Activated naive CD8-positive, alpha-beta T cell treated with anti-CD3 and anti-CD28 coated beads, Interleukin-2, amount 10 ng/mL, durations not matched to agents 7 days and 5 days (primary cell): ENCODE measurements around the gene C2CD4D. TPM values are rescaled to one million over a fixed set of nuclear protein-coding genes. Genes with fewer than 3 reads are reported as not detected.

Experiments used
- ATAC-seq: fragments of 150-1000 bp; cut with Tn5 transposase; one replicate; pipeline ENCODE4 v1.10.0; 2021; ENCODE audit warnings: low read depth, moderate library complexity
- POLR2A ChIA-PET: fragments of 350-600 bp; sonication (Branson Sonifier 250); formaldehyde crosslinking; loops from one replicate; lab custom pipeline; 2021; ENCODE audit warnings: antibody characterized with exemption; lab: Charles Lee
- DNase-seq: peaks from one replicate; pipeline ENCODE4 v3.0.0; 2021
- H3K27ac Mint-ChIP-seq: one replicate; pipeline ENCODE4 v1.8.0; 2022; ENCODE audit warnings: mild to moderate bottlenecking, mixed read lengths
- H3K27me3 Mint-ChIP-seq: one replicate; pipeline ENCODE4 v1.8.0; 2022; ENCODE audit warnings: mild to moderate bottlenecking, moderate library complexity, mixed read lengths
- H3K36me3 Mint-ChIP-seq: one replicate; pipeline ENCODE4 v1.8.0; 2021; ENCODE audit warnings: mild to moderate bottlenecking, mixed read lengths
- H3K4me1 Mint-ChIP-seq: one replicate; pipeline ENCODE4 v1.8.0; 2021; ENCODE audit warnings: mixed read lengths
- H3K4me3 Mint-ChIP-seq: one replicate; pipeline ENCODE4 v1.8.0; 2022; ENCODE audit warnings: mild to moderate bottlenecking, moderate library complexity, mixed read lengths
- H3K9me3 Mint-ChIP-seq: one replicate; pipeline ENCODE4 v1.8.0; 2021; ENCODE audit warnings: mixed read lengths
- total RNA-seq, 2 experiments: library from RNA; stranded (reverse); gene quantifications; one replicate each; pipeline ENCODE4 v1.2.3, GENCODE V29; 2021

The C2CD4D gene
- total RNA-seq, 2 experiments from 2014 or later, result 0.17 TPM; not detected in 1

DNA sequence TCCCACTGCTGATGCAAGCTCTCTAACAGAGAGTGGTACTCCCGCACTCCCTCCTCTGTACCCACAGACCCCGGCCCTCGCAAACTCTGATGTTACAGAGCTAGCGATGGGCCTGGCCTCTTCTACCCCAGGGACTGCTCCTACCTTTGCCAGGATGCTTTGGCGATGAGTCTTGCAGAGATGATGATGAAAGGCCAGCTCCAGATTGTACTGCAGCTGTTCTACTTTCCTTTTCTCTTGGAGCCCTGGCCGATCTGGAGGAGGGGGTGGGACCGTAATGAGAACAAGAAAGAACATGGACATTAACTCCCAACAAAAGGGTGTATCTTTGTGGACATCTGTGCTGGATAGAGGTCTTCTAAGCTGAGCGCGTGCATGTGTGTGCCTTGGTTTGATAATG is 28.4 kb downstream of the C2CD4D start:
- H3K4me1 Mint-ChIP-seq, result peaks cover 16% of the 10 kb centered on the region
- H3K4me3 Mint-ChIP-seq, result no peak overlapping the region
- POLR2A ChIA-PET, result no interaction called here
- DNase-seq (no peak), ATAC-seq (no peak)
- H3K9me3 Mint-ChIP-seq, result no peaks in the 10 kb centered on the region
- peaks cover 18% of the 10 kb centered on the region for H3K27me3 Mint-ChIP-seq
- H3K27ac Mint-ChIP-seq, result no peak overlapping the region
- no peaks in the 10 kb centered on the region for H3K36me3 Mint-ChIP-seq

DNA sequence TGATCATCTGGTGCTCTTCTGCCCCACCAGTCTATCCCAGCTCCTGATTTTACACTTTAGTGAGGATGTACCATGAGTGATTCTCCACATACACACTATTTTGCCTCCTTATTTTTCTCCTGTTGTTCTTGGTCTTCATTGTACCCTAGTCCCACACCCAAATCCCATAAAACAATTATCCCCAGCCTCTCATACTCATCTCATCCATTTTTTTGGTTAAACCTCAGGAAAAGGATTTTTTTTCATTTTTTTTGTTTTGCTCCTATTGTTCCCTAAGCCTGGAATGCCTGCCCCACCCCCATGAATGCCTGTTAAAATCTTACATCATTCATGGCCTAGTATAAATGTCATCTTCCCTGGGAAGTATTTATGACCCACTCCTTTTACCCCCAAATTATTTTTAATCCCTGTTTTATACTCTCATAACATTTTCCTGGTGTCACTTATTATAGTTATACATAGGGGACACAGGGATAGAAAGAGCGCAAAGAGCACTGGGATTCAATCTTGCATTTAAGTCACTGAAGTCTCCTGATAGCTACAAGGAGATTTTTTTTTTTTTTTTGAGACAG is 29.5 kb downstream of the C2CD4D start:
- Mint-ChIP-seq H3K27ac (no peak overlapping the region), H3K4me1 (peaks cover 6% of the 10 kb centered on the region), H3K36me3 (no peaks in the 10 kb centered on the region), H3K27me3 (peaks cover 17% of the 10 kb centered on the region), H3K4me3 (no peak overlapping the region), H3K9me3 (no peaks in the 10 kb centered on the region)
- POLR2A ChIA-PET, result no interaction called here
- ATAC-seq, result no peak
- DNase-seq, result no peak

DNA sequence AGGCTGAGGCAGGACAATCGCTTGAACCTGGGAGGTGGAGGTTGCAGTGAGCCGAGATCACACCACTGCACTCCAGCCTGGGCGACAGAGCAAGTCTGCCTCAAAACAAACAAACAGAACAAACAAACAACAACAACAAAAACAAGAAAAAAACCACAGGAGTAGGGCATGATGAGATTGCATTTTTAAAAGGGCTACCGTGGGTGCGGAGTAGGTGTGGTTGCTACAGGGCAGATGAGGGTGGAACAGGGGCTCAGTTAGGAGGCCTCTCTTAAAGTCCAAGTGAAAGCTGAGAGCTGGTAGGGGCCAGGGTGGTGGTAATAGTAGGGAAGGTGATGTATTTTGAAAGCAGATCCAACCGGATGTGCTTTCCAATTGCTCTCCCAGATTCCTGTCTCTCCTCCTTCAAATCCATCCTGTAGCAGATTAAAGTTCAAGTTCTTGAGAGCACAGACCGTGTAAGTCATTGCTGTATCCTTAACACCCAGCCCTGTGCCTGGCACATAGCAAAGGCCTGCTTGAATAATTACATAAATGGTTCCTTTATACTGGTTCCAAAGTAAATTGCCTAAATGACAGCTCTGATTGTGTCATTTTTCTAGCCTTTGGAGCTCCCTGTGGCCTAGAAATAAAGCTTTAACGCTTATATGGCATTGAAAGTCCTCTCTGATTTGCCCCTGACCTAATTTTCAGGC is 30.2 kb downstream of the C2CD4D start:
- Mint-ChIP-seq H3K27me3 (peaks cover 18% of the 10 kb centered on the region), H3K9me3 (no peaks in the 10 kb centered on the region), H3K27ac (no peak overlapping the region), H3K4me1 (peaks cover 6% of the 10 kb centered on the region), H3K4me3 (no peak overlapping the region), H3K36me3 (no peaks in the 10 kb centered on the region)
- ATAC-seq, result no peak
- DNase-seq, result no peak
- POLR2A ChIA-PET, result no interaction called here

DNA sequence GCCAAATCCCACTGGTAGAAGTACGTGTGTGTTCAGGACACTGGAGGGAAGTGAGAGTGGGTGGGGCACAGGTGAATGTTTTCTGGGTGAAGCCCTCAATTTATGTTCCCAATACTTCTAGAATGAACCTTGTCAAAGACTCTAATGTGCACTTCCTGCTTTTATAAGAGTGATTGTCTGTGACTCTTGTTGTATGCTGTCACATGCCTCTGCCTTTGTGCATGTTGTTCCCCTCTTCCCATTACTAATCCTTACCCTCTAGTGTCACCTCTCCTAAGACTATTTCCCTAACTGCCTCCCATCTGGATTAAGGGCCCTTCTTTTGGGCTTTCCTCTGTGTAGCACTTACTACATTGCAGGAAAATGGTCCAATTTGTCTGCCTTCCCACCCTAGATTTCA is 31.9 kb downstream of the C2CD4D start:
- ATAC-seq (no peak), DNase-seq (no peak)
- Mint-ChIP-seq H3K4me3 (no peak overlapping the region), H3K27me3 (peaks cover 18% of the 10 kb centered on the region), H3K9me3 (no peaks in the 10 kb centered on the region), H3K36me3 (no peaks in the 10 kb centered on the region), H3K4me1 (peaks cover 4% of the 10 kb centered on the region), H3K27ac (no peak overlapping the region)
- POLR2A ChIA-PET, result no interaction called here

DNA sequence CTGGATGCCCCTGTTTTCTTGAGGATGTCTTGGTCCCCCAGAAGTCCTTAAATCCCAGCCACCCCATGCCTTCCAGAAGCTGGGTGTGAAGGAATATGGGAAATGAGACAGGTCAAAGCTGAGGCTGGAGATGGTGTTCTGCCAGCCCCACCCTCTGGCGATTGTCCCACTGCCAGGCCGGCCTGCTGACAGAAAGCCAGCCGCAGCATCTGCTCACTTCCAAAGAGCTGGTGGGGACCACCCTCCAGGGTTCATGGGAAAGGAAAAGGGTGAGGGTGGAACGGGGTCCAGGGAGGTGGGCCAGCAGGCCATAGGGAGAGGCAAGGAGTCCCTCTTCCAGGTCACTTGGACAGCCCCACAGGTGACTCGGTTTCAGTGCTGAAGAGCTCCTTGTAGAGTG is 32.5 kb downstream of the C2CD4D start:
- Mint-ChIP-seq H3K27ac (no peak overlapping the region), H3K4me1 (peaks cover 2% of the 10 kb centered on the region), H3K27me3 (peaks cover 18% of the 10 kb centered on the region), H3K9me3 (no peaks in the 10 kb centered on the region), H3K4me3 (no peak overlapping the region), H3K36me3 (no peaks in the 10 kb centered on the region)
- POLR2A ChIA-PET, result interaction anchor here (1.1 kb wide), 1 partner anchor 8 kb away, joined by 3 read pairs; no protein-coding TSS in a partner anchor
- ATAC-seq, result no peak
- DNase-seq, result no peak

DNA sequence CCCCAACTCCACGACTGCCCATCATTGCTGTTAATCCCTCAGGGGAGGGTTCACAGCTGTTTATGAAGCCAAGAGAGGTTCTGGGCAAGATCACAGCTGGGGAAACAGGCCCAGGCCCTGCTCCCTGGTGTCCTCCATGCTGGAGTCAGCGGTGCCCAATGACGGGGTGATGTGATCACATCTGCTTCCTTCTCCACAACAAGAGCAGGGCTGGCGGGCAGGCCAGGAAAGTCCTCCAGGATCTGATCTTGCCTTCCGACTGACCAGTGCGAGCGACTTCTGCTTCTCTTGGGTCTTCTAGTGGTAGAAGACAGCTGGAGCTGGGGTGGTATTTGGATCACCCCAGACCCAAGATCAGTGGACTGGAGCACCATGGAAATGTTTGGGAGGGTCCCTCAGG is 33.5 kb downstream of the C2CD4D start:
- Mint-ChIP-seq H3K36me3 (no peaks in the 10 kb centered on the region), H3K27me3 (peaks cover 18% of the 10 kb centered on the region), H3K4me3 (no peak overlapping the region), H3K27ac (no peak overlapping the region), H3K4me1 (peaks cover 2% of the 10 kb centered on the region), H3K9me3 (no peaks in the 10 kb centered on the region)
- no peak for ATAC-seq
- POLR2A ChIA-PET, result interaction anchor here (1.1 kb wide), 1 partner anchor 9 kb away, joined by 3 read pairs; no protein-coding TSS in a partner anchor
- DNase-seq, result no peak

DNA sequence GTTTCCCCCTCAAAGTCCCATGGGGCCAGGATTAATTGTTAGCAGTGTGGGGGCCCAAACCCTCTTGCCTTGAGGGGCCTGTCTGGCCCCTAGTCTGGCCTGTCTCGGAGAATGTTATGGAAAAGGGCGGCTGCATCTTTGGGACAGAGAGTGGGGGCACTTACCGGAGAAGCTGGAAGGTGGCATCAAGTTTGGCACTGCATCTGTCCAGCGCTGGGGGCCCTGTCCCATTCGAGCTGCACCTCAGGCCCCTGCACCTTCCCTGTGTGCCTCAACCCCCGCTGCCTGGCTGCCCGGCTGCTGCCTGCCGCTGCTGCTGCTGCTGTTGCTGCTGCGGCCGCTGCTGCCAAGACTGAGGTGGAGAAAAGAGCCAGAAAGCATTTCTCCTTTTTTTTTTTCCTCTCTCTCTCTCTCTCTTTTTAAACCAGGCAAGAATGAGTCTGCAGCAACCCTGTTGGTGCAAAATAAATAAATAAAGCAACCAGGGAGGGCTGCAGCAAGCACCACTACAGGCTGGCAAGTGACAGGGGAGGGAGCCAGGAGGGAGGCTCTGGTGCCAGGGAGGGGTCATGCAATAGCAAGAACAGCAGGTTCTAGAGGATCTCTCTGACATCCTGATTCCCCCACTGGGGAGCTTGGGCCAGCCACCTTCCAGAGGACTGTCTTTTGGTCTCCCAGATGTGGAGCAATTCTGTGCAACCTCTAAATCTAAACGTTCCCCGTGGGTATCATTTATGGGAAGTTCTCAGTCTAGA is 34.4 kb downstream of the C2CD4D start, which contains the start of gene LINGO4:
LINGO4 (minus strand) TSS at position 354 of the 755 bp plus-strand sequence. CDS start 2,715 bp downstream, outside the sequence.
- Mint-ChIP-seq H3K4me3 (no peak within 1 kb of the TSS), H3K27me3 (peaks cover 18% of the 10 kb centered on the region), H3K27ac (no peak within 1 kb of the TSS), H3K9me3 (no peaks in the 10 kb centered on the region), H3K4me1 (peaks cover 5% of the 10 kb centered on the region), H3K36me3 (no peaks in the 10 kb centered on the region)
- DNase-seq, result no peak
- POLR2A ChIA-PET, result no interaction called here
- no peak for ATAC-seq

DNA sequence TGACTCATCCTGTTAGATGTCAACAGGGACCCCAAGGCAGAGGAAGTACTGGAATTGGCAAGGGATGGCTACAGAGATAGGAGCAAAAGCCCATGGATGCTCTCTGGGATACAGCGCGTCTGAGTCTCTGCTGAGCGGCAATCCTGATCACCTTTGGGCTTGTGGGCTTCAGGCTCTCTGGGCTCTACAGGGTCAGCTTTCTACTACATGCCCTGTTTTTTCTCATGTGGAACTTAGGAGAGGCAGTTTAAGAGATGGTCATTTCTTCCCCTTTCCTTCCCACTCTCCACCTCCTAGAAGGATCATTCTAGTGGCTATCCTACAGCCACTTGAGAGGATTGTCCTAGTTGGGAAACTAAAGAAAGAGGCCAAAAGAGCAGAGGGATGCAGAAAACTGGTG is 35.7 kb downstream of the C2CD4D start:
- Mint-ChIP-seq H3K9me3 (no peaks in the 10 kb centered on the region), H3K36me3 (no peaks in the 10 kb centered on the region), H3K4me1 (peaks cover 5% of the 10 kb centered on the region), H3K27ac (no peak overlapping the region), H3K27me3 (peaks cover 20% of the 10 kb centered on the region), H3K4me3 (no peak overlapping the region)
- DNase-seq (no peak), ATAC-seq (no peak)
- POLR2A ChIA-PET, result interaction anchor here (1.2 kb wide), 1 partner anchor 14 kb away, joined by 3 read pairs; no protein-coding TSS in a partner anchor

DNA sequence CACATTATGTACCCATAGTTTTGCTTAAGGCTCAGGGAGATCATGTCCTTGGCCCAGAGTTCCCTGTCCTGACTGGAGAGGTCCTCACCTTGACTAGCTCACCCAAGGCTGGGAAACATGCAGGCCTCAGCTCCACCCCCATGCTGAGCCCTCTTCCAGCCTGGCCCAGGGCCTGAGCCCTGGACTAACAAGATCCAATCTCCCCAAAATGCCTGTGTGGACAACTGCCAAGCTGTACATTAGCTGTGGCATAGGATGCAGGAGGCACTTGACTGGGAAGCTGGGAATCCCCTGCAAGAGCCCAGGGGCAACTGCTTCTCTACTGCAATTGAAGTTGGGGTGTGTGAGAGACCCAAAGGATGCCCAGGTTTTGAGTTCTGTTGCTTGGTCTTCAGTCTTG is 36.5 kb downstream of the C2CD4D start:
- Mint-ChIP-seq H3K36me3 (no peaks in the 10 kb centered on the region), H3K27ac (no peak overlapping the region), H3K9me3 (no peaks in the 10 kb centered on the region), H3K4me3 (no peak overlapping the region), H3K27me3 (peaks cover 18% of the 10 kb centered on the region), H3K4me1 (peaks cover 5% of the 10 kb centered on the region)
- POLR2A ChIA-PET, result interaction anchor here (0.7 kb wide), 1 partner anchor 418 kb away, joined by 3 read pairs; no protein-coding TSS in a partner anchor
- ATAC-seq (no peak), DNase-seq (no peak)

DNA sequence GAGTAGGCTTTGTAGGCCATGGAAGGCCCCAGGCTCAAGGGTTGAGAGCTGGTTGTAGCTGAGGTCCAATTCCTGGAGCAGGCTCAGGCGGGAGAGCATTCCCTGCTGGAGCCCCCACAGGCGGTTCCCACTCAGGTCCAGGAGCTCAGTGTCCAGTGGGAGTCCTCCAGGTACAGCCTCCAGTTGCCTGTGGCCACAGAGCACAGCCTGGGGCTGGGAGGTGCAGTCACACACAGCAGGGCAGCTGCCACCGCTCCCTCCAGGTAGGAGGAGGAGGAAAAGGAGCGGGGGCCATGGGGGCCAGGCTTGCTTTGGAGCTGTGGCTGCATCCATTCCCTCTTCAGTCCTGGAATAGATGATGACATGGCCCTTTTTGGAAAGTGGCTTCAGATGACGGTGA is 37.2 kb downstream of the C2CD4D start:
- POLR2A ChIA-PET, result interaction anchor here (0.7 kb wide), 1 partner anchor 418 kb away, joined by 3 read pairs; no protein-coding TSS in a partner anchor
- Mint-ChIP-seq H3K4me1 (peaks cover 3% of the 10 kb centered on the region), H3K9me3 (no peaks in the 10 kb centered on the region), H3K36me3 (no peaks in the 10 kb centered on the region), H3K27me3 (peaks cover 14% of the 10 kb centered on the region), H3K27ac (no peak overlapping the region), H3K4me3 (no peak overlapping the region)
- DNase-seq (no peak), ATAC-seq (no peak)

DNA sequence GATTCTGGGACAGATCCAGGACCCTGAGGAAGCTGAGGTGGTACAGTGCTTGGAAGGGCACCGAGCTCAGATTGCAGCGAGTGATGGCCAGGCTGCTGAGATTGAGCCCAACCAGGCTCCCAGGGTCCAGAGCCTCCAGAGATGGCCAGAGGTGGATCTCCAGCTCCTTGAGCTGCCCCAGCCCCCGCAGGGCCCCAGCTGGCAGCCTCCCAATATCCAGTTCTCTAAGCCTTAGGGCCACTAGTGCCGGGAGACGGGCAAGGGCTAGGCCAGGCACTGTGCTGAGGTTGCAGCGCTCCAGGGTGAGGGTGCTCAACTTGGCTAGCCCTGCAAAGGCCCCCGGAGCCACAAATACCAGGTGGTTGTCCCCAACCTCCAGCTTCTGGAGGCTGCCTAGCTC is 37.8 kb downstream of the C2CD4D start:
- Mint-ChIP-seq H3K4me1 (peaks cover 3% of the 10 kb centered on the region), H3K27me3 (peaks cover 14% of the 10 kb centered on the region), H3K4me3 (no peak overlapping the region), H3K36me3 (no peaks in the 10 kb centered on the region), H3K27ac (no peak overlapping the region), H3K9me3 (no peaks in the 10 kb centered on the region)
- POLR2A ChIA-PET, result no interaction called here
- DNase-seq (no peak), ATAC-seq (no peak)

DNA sequence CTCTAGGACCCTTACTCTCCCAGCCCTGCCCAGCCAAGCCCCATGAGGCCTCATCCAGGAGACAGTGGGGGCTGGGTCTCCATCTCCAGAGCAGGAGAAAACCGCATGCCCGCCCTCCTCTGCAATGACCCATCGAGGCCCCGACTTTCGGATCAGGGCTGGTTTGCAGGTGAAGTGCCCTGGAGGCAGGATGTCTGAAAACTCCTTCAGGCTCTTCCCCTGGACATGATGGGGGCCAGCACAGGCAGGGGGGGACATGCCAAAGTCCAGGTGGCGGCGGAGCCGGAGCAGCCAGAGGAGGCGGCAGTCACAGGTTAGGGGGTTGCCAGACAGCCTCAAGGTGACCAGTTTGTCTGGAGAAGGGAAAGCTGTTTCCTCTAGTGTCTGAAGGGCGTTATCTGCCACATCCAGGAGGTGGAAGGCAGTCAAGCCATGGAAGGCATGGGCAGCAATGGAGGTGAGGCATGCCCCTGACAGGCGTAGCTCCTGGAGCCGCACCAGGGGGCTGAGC is 38.3 kb downstream of the C2CD4D start:
- POLR2A ChIA-PET, result no interaction called here
- Mint-ChIP-seq H3K4me1 (peaks cover 5% of the 10 kb centered on the region), H3K27me3 (peaks cover 11% of the 10 kb centered on the region), H3K4me3 (no peak overlapping the region), H3K27ac (no peak overlapping the region), H3K9me3 (no peaks in the 10 kb centered on the region), H3K36me3 (no peaks in the 10 kb centered on the region)
- ATAC-seq (no peak), DNase-seq (no peak)

DNA sequence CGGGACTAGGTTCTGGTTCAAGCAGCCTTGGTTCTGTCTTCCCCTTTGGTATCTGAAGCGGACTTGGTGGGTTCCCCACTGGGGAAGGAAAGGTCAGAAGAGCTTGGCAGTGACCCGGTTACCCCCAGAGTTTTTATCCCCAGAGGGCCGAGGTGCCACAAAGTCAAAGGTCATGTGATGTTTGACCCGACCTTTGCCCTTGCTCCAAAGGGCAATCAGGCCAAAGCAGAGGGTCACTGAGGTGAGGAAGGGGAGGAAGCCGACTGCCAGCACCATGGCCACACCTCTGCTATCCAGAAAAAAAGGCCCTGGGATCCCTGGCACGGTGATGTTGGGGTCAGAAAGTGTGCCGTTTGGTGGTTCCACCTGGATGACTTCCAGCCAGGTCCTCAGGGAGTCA is 38.8 kb downstream of the C2CD4D start:
- peaks cover 5% of the 10 kb centered on the region for H3K4me1 Mint-ChIP-seq
- no peak overlapping the region for H3K27ac Mint-ChIP-seq
- no peak for ATAC-seq
- POLR2A ChIA-PET, result no interaction called here
- H3K27me3 Mint-ChIP-seq, result peaks cover 8% of the 10 kb centered on the region
- no peak overlapping the region for H3K4me3 Mint-ChIP-seq
- H3K36me3 Mint-ChIP-seq, result no peaks in the 10 kb centered on the region
- no peak for DNase-seq
- no peaks in the 10 kb centered on the region for H3K9me3 Mint-ChIP-seq
